VCaP (cell line): ENCODE measurements around the gene PIAS3.

Source experiments
- H3K27ac ChIP-seq: fragments of 450-650 bp; 2 replicates; pipeline ENCODE4 v1.5.1; 2017
- TF ChIP-seq, protein P1 (sequence below): fragments of 450-650 bp; conservative IDR thresholded peaks from 2 replicates; pipeline ENCODE4 v1.5.1; 2017; ENCODE audit warnings: mild to moderate bottlenecking, moderate library complexity

PIAS3 gene

DNA sequence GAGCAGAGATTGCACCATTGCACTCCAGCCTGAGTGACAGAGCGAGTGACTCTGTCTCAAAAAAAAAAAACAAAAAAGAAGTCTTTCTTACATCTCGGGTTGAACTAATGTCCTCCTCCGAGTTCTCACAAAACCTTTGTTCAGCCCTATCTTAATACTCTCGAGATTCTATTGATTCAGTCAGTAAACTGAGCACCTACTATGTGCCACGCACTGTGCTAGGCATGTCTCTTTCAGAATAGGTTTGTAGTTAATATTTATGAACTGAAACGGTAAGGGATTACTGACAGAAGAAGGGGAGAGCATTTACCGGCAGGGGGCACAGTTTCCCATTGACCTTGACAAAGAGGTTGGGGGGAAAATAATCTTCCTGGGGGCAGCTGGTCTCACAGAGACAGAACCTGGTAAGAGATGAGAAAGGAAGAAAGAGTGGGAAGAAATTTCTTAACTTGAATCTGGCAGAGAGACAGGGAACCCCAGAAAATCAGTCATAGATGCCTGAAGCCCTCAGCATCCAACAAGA lies 3.4 kb downstream of the PIAS3 start:
- TF ChIP-seq, protein P1, sequence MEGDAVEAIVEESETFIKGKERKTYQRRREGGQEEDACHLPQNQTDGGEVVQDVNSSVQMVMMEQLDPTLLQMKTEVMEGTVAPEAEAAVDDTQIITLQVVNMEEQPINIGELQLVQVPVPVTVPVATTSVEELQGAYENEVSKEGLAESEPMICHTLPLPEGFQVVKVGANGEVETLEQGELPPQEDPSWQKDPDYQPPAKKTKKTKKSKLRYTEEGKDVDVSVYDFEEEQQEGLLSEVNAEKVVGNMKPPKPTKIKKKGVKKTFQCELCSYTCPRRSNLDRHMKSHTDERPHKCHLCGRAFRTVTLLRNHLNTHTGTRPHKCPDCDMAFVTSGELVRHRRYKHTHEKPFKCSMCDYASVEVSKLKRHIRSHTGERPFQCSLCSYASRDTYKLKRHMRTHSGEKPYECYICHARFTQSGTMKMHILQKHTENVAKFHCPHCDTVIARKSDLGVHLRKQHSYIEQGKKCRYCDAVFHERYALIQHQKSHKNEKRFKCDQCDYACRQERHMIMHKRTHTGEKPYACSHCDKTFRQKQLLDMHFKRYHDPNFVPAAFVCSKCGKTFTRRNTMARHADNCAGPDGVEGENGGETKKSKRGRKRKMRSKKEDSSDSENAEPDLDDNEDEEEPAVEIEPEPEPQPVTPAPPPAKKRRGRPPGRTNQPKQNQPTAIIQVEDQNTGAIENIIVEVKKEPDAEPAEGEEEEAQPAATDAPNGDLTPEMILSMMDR = no peak
- H3K27ac ChIP-seq = no peak overlapping the region

DNA sequence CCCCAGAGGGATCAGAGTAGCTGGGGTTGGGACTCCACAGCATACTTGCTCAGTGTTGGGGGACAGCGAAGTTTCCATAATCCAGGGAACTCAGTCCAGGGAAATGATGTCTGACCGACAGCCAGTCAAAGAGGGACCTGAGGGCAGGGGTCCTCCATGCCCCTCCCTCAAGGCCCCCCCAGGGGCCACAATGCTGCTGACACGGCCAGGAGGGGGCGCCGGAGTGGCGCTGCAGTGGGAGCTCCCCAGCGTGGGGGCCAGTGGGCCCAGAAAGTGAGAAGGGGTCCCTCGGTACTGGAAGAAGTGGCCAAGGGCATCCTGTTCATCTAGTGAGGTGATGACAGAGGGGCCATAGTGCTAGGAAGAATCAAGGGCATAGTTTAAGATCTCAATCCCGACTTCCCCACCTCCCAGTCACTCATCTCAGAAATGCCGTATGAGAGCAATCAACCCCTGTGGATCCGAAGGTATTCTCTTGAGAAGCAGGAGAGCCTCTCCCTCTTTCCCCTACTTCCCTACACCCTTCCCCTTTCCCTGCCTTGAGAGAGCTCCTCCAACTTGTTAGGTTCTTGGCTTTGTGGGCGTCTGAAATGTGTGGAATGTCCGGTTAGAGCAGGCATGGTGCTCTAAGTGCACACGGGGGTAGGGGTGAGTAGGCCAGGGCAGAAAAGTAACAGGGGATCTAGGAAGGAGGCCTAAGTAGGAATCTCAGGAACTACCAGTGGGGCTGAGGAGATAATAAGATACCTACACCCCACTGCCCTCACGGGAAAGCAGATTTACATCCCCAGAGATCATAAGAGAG lies 9.3 kb downstream of the PIAS3 start:
- TF ChIP-seq, protein P1 = peak; percentile 20; the same call in 1 of the 2 replicates
- H3K27ac ChIP-seq = no peak overlapping the region

DNA sequence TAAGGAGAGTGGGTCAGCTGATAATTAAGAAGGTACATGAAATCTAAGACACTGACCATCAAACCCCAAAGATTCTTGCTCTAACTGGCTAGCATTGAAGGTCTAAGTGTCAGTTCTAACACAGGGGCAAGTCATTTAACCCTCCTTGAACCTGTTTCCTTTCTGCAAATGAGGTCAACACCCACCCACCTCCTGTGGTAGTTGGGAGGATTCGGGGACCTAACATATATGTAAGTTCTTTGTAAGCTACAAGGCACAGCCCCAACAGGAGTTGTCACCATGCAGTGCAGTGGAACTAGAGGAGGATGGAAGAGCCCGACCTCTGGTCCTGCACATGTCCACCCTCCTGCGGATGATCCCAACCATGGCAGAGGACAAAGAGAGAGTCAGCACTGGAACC lies 11.1 kb downstream of the PIAS3 start:
- H3K27ac ChIP-seq = no peak overlapping the region
- TF ChIP-seq, protein P1 = no peak

DNA sequence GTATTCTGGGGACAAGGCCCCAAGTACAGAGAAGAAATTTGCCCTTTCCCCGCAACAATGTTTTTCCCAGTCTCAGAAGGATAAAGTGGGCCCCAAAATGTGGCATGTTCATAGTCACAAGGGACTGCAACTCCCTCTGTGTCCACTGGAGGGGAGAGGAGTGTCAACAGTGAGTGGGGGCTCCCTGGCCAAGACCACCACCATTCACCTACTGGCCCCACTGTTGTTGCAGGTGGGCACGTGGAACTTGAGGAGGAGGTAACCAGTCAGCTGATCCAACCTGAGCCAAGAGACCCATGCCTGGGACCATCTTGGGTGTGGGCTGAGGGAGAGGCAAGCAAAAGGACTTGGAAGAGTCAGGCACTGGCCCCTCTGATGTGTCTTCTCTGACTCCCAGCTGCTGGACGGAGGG lies 12.7 kb downstream of the PIAS3 start:
- TF ChIP-seq, protein P1 = no peak
- peak overlapping the region; percentile 60; the same call in 1 of the 2 replicates for H3K27ac ChIP-seq

DNA sequence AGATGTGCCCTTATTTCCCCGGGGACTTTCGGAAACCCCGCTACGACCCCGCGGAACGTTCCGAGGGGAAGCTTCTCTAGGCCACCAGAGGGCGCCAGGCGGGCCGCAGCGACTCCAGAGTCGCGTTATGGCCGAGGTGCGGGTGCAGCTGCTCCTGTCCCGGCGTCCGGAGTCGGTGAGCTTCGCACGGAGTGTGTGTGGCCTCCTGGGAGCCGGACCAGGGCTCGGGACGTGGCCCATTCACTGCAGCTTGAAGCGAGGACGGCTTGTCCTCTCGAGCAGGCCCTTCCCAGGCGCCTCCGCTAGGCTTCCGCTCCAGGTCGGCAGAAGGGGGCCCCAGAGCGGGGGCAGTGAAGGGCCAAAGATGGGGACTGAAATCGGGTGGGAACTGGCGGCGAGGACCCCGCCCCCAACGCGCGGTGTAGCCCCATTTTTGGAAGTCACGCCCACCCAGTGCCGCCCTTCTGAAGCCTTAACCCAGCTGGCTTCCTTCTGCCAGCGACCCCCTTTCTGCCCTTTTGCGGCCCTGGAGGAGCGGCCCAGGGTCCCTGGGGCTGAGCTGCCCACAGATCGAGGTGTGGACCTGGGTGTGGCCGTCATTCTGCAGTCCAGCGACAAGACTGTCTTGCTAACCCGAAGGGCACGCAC lies 13.2 kb downstream of the PIAS3 start, which contains the start of gene NUDT17:
NUDT17 (plus strand) TSS at position 117 of the 648 bp plus-strand sequence; CDS start at position 128, 11 bp downstream.
- TF ChIP-seq, protein P1 = peak; percentile 95
- H3K27ac ChIP-seq = peak within 1 kb of the TSS; percentile 60; the same call in 1 of the 2 replicates

DNA sequence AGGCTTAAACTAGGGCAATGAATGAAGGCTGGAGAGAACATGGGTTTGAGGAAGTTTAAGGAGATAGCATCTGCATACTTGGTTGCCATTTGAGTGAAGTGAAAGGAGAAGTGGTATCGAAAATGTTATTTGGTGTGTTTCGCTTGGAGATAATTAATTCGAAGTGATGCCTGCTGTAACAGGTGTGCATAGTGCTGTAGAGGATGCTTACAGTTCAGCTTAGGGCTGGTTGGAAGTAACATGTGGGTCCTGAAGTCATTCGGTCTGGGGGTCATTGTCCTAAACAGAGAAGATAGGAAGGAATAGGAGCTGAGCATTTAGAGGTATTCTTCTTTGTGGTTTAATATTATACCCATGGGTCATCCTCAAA lies 13.8 kb downstream of the PIAS3 start:
- TF ChIP-seq, protein P1 = no peak

DNA sequence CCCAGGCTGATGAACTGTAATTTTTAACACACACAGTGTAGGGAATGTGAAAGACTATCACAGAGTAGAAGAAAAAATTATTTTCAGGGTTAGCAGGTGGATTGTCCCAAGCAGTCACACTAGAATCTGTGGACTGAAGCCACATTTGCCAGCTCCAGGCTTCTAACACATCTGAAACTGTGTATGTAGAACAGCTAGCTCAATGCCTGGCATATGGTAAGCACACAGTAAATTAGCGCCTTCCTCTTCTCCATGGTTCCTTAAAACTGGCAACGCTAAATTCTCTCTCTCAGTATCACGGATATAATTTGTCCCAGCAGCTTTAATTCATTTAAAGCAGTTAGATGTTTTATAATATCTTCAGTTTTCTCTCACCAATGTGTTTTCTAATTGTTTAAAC lies 15.8 kb downstream of the PIAS3 start:
- no peak overlapping the region for H3K27ac ChIP-seq
- TF ChIP-seq, protein P1 = no peak

More for the DNA sequence above, 13.8 kb downstream of the PIAS3 start:
- peak overlapping the region; percentile 60; the same call in 1 of the 2 replicates for H3K27ac ChIP-seq
